ENCODE measurements around the gene GMIP.

- TF ChIP-seq CTCF (conservative IDR thresholded peaks at IDR 0.05) (peak; percentile 90), ZFX (IDR thresholded peaks at IDR 0.05) (no peak)
Measured at GRCh38 chr19:19643158-19644053, at the start of gene GMIP.
